HepG2 (cell line): ENCODE data around the gene ORC3. TPM values are rescaled to one million over a fixed set of nuclear protein-coding genes. Genes with fewer than 3 reads are reported as not detected.

Source experiments
- ATF2 ChIP-seq: sonication (generic); formaldehyde crosslinking; IDR thresholded peaks from 2 replicates; pipeline ENCODE4 v1.4.0; 2020; ENCODE audit warnings: missing genetic modification reagents
- ATF7-NPFF ChIP-seq: sonication (generic); formaldehyde crosslinking; IDR thresholded peaks from 2 replicates; pipeline ENCODE4 v1.8.1; 2023; ENCODE audit warnings: mild to moderate bottlenecking, low read depth, missing genetic modification reagents, moderate library complexity
- BRF2 ChIP-seq: sonication (generic); formaldehyde crosslinking; IDR thresholded peaks from 2 replicates; pipeline ENCODE4 v1.8.1; 2022; ENCODE audit warnings: mild to moderate bottlenecking, missing genetic modification reagents
- CHD4 ChIP-seq: fragments of 200-600 bp; sonication (generic); IDR thresholded peaks from 2 replicates; pipeline ENCODE4 v1.7.0; 2017; ENCODE audit warnings: mild to moderate bottlenecking, low read length, borderline replicate concordance
- FOXK2 ChIP-seq: fragments of 450-650 bp; IDR thresholded peaks from 2 replicates; pipeline ENCODE4 v1.6.1; 2016
- HMG20A ChIP-seq: IDR thresholded peaks from 2 replicates; pipeline ENCODE4 v1.6.1; 2016; ENCODE audit warnings: borderline replicate concordance
- KLF12 ChIP-seq: sonication (generic); formaldehyde crosslinking; IDR thresholded peaks from 2 replicates; pipeline ENCODE4 v1.4.0; 2020; ENCODE audit warnings: missing genetic modification reagents, borderline replicate concordance
- MLLT10 ChIP-seq: sonication (generic); formaldehyde crosslinking; IDR thresholded peaks from 2 replicates; pipeline ENCODE4 v1.4.0; 2020; ENCODE audit warnings: missing genetic modification reagents
- MLX ChIP-seq: IDR thresholded peaks from 2 replicates; pipeline ENCODE4 v1.6.1; 2016
- PAWR ChIP-seq: sonication (generic); formaldehyde crosslinking; IDR thresholded peaks from 2 replicates; pipeline ENCODE4 v1.4.0; 2020; ENCODE audit warnings: missing genetic modification reagents, mild to moderate bottlenecking, borderline replicate concordance
- SMC3 ChIP-seq: IDR thresholded peaks from 2 replicates; pipeline ENCODE4 v1.6.1; 2011; ENCODE audit warnings: low read length, improper control_type of control experiment
- TEAD2 ChIP-seq: sonication (generic); formaldehyde crosslinking; IDR thresholded peaks from 2 replicates; pipeline ENCODE4 v1.9.0; 2021; ENCODE audit warnings: missing genetic modification reagents
- TOE1 ChIP-seq: sonication (generic); formaldehyde crosslinking; IDR thresholded peaks from 2 replicates; pipeline ENCODE4 v1.4.0; 2020; ENCODE audit warnings: mild to moderate bottlenecking, missing genetic modification reagents
- TOPORS ChIP-seq: sonication (generic); formaldehyde crosslinking; IDR thresholded peaks from 2 replicates; pipeline ENCODE4 v1.8.0; 2023; ENCODE audit warnings: mild to moderate bottlenecking, missing genetic modification reagents
- XBP1 ChIP-seq: sonication (generic); formaldehyde crosslinking; IDR thresholded peaks from 2 replicates; pipeline ENCODE4 v1.5.0; 2020; ENCODE audit warnings: missing genetic modification reagents
- ZBED4 ChIP-seq: sonication (generic); formaldehyde crosslinking; IDR thresholded peaks from 2 replicates; pipeline ENCODE4 v1.4.0; 2020; ENCODE audit warnings: missing genetic modification reagents, borderline replicate concordance
- ZFP37 ChIP-seq: sonication (generic); formaldehyde crosslinking; IDR thresholded peaks from 2 replicates; pipeline ENCODE4 v1.4.0; 2020; ENCODE audit warnings: missing genetic modification reagents, borderline replicate concordance
- ZNF274 ChIP-seq: sonication (generic); formaldehyde crosslinking; IDR thresholded peaks from 2 replicates; pipeline ENCODE4 v1.5.1; 2020; ENCODE audit warnings: mild to moderate bottlenecking, missing genetic modification reagents
- ZNF549 ChIP-seq: sonication (generic); formaldehyde crosslinking; IDR thresholded peaks from 2 replicates; pipeline ENCODE4 v1.5.0; 2020; ENCODE audit warnings: missing genetic modification reagents
- ZNF652 ChIP-seq: IDR thresholded peaks from 2 replicates; pipeline ENCODE4 v1.6.1; 2016; ENCODE audit warnings: low read depth, borderline replicate concordance
- ZNF816 ChIP-seq: sonication (generic); formaldehyde crosslinking; IDR thresholded peaks from 2 replicates; pipeline ENCODE4 v1.8.0; 2022; ENCODE audit warnings: missing genetic modification reagents, mild to moderate bottlenecking, borderline replicate concordance
- polyA plus RNA-seq, 8 experiments: library from polyadenylated mRNA; depleted of rRNA in 3 of 8; stranded (reverse) in 7 of 8; unstranded in 1 of 8; fragments of >200 nt; fragmentation: Illumina TruSeq in 4 of 8; extraction: Trizol in 4 of 8; gene quantifications; 2 replicates each; pipeline versions ENCODE4 v1.2.1 to v1.2.3, GENCODE V29; 2011 to 2016; ENCODE audit warnings: low read depth in 4 of 8, missing spikeins in 1 of 8, mixed read lengths in 1 of 8; ENCODE audit not compliant: insufficient read depth in 1 of 8
- total RNA-seq, 5 experiments: library from RNA; depleted of rRNA; stranded (reverse); fragments of >200 nt; fragmentation: Illumina TruSeq; extraction: Trizol; gene quantifications; 2 replicates each; pipeline ENCODE4 v1.2.3, GENCODE V29; 2016; ENCODE audit warnings: low read depth in 1 of 5
- TF ChIP-seq, protein P1 (sequence below): sonication (generic); formaldehyde crosslinking; IDR thresholded peaks from 2 replicates; pipeline ENCODE4 v1.8.1; 2023; ENCODE audit warnings: mild to moderate bottlenecking, missing genetic modification reagents, borderline replicate concordance

The ORC3 gene
- total and polyA plus RNA-seq, 2 of the 13 experiments (the other 11 are each of a cell fraction or from before 2014, with no cell fraction given) = 21.8 to 43.5 TPM

DNA sequence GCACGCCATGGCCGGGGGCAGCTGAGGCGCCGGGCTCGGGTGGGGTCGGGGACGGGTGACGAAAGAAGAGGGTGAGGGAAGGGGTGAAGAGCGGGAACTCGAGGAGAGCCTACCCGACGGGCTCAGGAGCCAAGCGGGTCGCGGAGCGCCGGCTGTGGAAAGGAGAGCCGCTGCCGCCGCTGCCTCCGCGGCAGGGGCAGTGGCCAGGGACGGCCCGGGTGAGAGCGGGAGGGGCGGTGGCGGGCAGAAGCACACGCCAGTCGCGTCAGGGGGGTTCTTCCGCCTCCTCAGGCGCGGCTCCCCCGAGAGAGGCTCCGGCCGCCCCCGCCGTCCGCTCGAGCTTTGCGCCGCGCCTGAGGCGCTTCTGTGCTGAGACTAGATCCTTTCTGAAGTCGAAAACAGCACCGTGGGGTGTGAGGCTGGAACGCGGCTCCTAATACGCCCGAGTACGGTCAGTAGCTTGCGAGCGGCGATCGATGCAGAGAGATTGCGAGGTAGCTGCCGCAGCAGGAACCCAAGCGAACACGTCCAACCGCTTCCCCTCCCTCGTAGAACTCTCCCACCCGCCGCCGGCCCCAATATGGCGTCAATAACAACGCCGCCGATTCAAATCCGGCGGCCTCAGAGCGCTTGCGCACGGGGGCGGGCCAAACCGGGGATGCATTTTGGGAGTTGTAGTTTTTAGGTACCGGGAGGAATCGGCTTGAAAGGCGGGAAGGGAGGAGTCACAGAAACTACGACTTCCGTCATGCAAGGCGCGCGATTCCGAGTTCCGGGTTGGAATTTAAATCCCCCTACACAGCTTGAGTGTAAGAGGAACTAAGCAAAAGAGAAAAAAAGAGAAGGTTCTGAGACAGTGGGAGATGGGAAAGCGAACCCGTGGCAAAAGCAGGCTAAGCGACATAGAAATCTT lies 112.0 kb downstream of the ORC3 start, which contains the start of gene AKIRIN2 (continued):
- peak; percentile 65 for TF ChIP-seq ATF2 (CRISPR knock-in tag)
- TF ChIP-seq SMC3 = no peak
- TF ChIP-seq FOXK2 = peak; percentile 84
- no peak for TF ChIP-seq KLF12 (CRISPR knock-in tag)
- no peak for TF ChIP-seq ZBED4
- no peak for TF ChIP-seq TEAD2 (CRISPR knock-in tag)
- TF ChIP-seq TOE1 (CRISPR knock-in tag) = no peak
- no peak; the same call in 1 of the 2 replicates for TF ChIP-seq BRF2
- TF ChIP-seq, protein P1, sequence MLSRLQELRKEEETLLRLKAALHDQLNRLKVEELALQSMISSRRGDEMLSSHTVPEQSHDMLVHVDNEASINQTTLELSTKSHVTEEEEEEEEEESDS (CRISPR knock-in tag) = no peak
- TF ChIP-seq HMG20A (CRISPR knock-in tag) = no peak
- TF ChIP-seq PAWR = no peak
- no peak for TF ChIP-seq MLX (CRISPR knock-in tag)
- no peak for TF ChIP-seq MLLT10
- no peak for TF ChIP-seq TOPORS (CRISPR knock-in tag)
- no peak for TF ChIP-seq CHD4
- TF ChIP-seq ZNF816 (CRISPR knock-in tag) = peak; percentile 74; the same call in 1 of the 2 replicates
- peak; percentile 55 for TF ChIP-seq ATF7-NPFF
- TF ChIP-seq ZNF549 (CRISPR knock-in tag) = no peak
- TF ChIP-seq XBP1 = no peak
- no peak for TF ChIP-seq ZFP37 (CRISPR knock-in tag)
- no peak for TF ChIP-seq ZNF652 (CRISPR knock-in tag)
- TF ChIP-seq ZNF274 (CRISPR knock-in tag) = no peak
